Measurements from ENCODE around the gene PSD. TPM values are rescaled to one million over a fixed set of nuclear protein-coding genes. Genes with fewer than 3 reads are reported as not detected.

Gene PSD
- total RNA-seq, 1 experiment from 2014 or later: 3.4 TPM

GRCh38 chr10:102420181-102420713, 1.7 kb upstream of the PSD start:
- no peak overlapping the region for H4K5ac ChIP-seq (ENCODE audit: insufficient read length, low read depth, low read length)
- H3T11ph ChIP-seq (ENCODE audit: low read length): no peak overlapping the region
- no peak overlapping the region for H2BK12ac ChIP-seq (ENCODE audit: insufficient read length, low read depth, low read length)
- peak overlapping the region; percentile 18 for H3K9ac ChIP-seq (ENCODE audit: extremely low read depth, insufficient read length, low read length)
- Mint-ChIP-seq H3K4me1 (peaks cover 15 to 25% of the 10 kb centered on the region in 2 experiments), H3K4me3 (peak overlapping the region; percentile 92 to 97), H3K36me3 (ENCODE audit: insufficient read depth in 1 of 3, low read depth in 3 of 3) (peaks cover 6 to 17% (median 16%) of the 10 kb centered on the region in 3 experiments; a peak in 5 of 7 replicates), H3K9me3 (no peaks in the 10 kb centered on the region; a peak in 1 of 5 replicates), H3K27ac (peak overlapping the region; percentile 88 to 99 (median 98); a peak in 6 of 7 replicates), H3K27me3 (ENCODE audit: low read depth) (peaks cover 26% of the 10 kb centered on the region)
- H2AK5ac ChIP-seq (ENCODE audit: insufficient read length, low read length): no peak overlapping the region
- H2BK20ac ChIP-seq (ENCODE audit: low read depth, low read length, poor library complexity, severe bottlenecking): no peak overlapping the region
- H3K79me1 ChIP-seq (ENCODE audit: insufficient read depth, low read depth, low read length, poor library complexity, severe bottlenecking): no peaks in the 10 kb centered on the region
- H3K79me2 ChIP-seq (ENCODE audit: insufficient read depth, low read length): no peaks in the 10 kb centered on the region
- no peak overlapping the region for H3K56ac ChIP-seq (ENCODE audit: insufficient read length, low read depth, low read length)
- H3K9me3 ChIP-seq (ENCODE audit: control insufficient read depth, low read depth, low read length): no peaks in the 10 kb centered on the region
- H2BK15ac ChIP-seq (ENCODE audit: low read depth, low read length): no peak overlapping the region
- WGBS (ENCODE audit: extremely low coverage, insufficient read length, low lambda C conversion rate): no CpG with 5 or more reads among the region's 21 CpGs
- no peak overlapping the region for H3K27ac ChIP-seq (ENCODE audit: insufficient read length, low read depth, low read length)
- H3K14ac ChIP-seq (ENCODE audit: insufficient read depth, low read length): no peak overlapping the region
- no peak overlapping the region for H2BK120ac ChIP-seq (ENCODE audit: low read depth, low read length, poor library complexity, severe bottlenecking)
- H4K8ac ChIP-seq (replicated peaks; ENCODE audit: insufficient read length, low read depth, low read length): no peak overlapping the region
- H3K4me2 ChIP-seq (ENCODE audit: insufficient read depth, insufficient read length, low read length): peak overlapping the region; percentile 74
- H3K4ac ChIP-seq (ENCODE audit: low read depth, low read length): no peak overlapping the region
- H3K18ac ChIP-seq (ENCODE audit: insufficient read length, low read depth, low read length): no peak overlapping the region
- peaks cover 2% of the 10 kb centered on the region; the same call in 1 of the 2 replicates for H3K4me1 ChIP-seq (ENCODE audit: insufficient read depth, low read length)
- no peak overlapping the region for H4K91ac ChIP-seq (ENCODE audit: insufficient read length, low read depth, low read length)
- no peaks in the 10 kb centered on the region for H3K27me3 ChIP-seq (ENCODE audit: insufficient read depth, low read length)
- no peak overlapping the region for H2AFZ ChIP-seq (ENCODE audit: low read length)
- TF ChIP-seq CTCF (conservative IDR thresholded peaks at IDR 0.05): no peak
- H3K23ac ChIP-seq (ENCODE audit: insufficient read length, low read depth, low read length): no peak overlapping the region
- peaks cover 35% of the 10 kb centered on the region for H3K23me2 ChIP-seq (ENCODE audit: insufficient read length, low read depth, low read length, poor library complexity, severe bottlenecking)
- peak; percentile 39 for DNase-seq
- H2BK5ac ChIP-seq (ENCODE audit: insufficient read length, low read length): no peak overlapping the region
- H4K20me1 ChIP-seq (ENCODE audit: control insufficient read depth, insufficient read depth, insufficient read length): no peaks in the 10 kb centered on the region

Data from H9 (cell line).